AG04449 (cell line): ENCODE results near the gene NEMF.
"Not testable (repeated sequence)": the region's sequence is repeated elsewhere in the genome, so short reads cannot be mapped to it uniquely, and the experiment has no call there.

Source experiments
- CTCF ChIA-PET: fragments of 350-600 bp; formaldehyde crosslinking; extraction: SDS; loops from one replicate; lab custom pipeline; 2021; ENCODE audit warnings: antibody characterized with exemption; lab: Yijun Ruan, JAX
- POLR2A ChIA-PET: fragments of 400-600, 350-600 bp; formaldehyde crosslinking; extraction: SDS; loops from one replicate; lab custom pipeline; 2020; ENCODE audit warnings: antibody characterized with exemption, inconsistent platforms; lab: Yijun Ruan, JAX
- DNase-seq: peaks from one replicate; pipeline ENCODE4 v3.0.0-alpha.2; 2010; ENCODE audit warnings: low read depth, low spot score
- H3K4me3 ChIP-seq: 2 replicates; pipeline ENCODE4 v1.5.1; 2011; ENCODE audit warnings: low read depth, mild to moderate bottlenecking, control low read depth, low read length
- CTCF ChIP-seq: IDR thresholded peaks from one replicate; pipeline ENCODE4 v1.5.1; 2011; ENCODE audit warnings: mild to moderate bottlenecking, moderate library complexity, low read length, control low read depth, inconsistent platforms; ENCODE audit not compliant: insufficient read depth; ENCODE audit errors: missing control alignments

The NEMF gene

DNA sequence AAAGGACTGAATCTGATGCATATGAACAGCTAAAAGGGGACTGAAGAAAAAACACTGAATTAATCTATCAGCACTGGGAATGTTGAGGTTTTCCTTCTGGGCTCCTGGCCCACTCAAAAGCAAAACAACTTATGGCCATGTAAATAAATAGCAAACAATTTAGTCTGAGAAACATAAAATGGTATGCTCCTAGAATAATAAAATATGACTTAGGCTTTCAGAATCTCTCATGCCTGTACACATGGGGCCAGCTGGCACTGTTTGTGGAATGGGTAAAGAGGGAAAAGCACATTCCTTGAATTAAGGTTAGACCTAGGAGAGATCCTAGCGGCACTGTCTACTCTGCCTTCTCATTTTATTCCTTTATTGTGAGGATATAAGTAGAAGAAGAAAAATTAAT, 78.5 kb downstream of the NEMF start:
- no peak for DNase-seq
- no peak overlapping the region for H3K4me3 ChIP-seq
- ChIA-PET POLR2A (no interaction called here), CTCF (no interaction called here)
- TF ChIP-seq CTCF = no peak

- DNase-seq, POLR2A ChIA-PET, H3K4me3 ChIP-seq: not testable (repeated sequence)
- CTCF ChIA-PET = interaction anchor here (1.0 to 1.1 kb wide), 2 partner anchors 9 to 138 kb away, joined by 3 to 5 read pairs; no protein-coding TSS in a partner anchor
Measured at GRCh38 chr14:49771691-49772090, 80.9 kb downstream of the NEMF start.

- TF ChIP-seq CTCF = no peak
- peak overlapping the region; percentile 23; the same call in 1 of the 2 replicates for H3K4me3 ChIP-seq
- POLR2A ChIA-PET = no interaction called here
- CTCF ChIA-PET = interaction anchor here (0.8 to 2.0 kb wide), 2 partner anchors 75 to 82 kb away, joined by 3 to 6 read pairs; partner anchors contain the start of gene NEMF
- DNase-seq = no peak
Measured at GRCh38 chr14:49770212-49770817, 82.3 kb downstream of the NEMF start.

DNA sequence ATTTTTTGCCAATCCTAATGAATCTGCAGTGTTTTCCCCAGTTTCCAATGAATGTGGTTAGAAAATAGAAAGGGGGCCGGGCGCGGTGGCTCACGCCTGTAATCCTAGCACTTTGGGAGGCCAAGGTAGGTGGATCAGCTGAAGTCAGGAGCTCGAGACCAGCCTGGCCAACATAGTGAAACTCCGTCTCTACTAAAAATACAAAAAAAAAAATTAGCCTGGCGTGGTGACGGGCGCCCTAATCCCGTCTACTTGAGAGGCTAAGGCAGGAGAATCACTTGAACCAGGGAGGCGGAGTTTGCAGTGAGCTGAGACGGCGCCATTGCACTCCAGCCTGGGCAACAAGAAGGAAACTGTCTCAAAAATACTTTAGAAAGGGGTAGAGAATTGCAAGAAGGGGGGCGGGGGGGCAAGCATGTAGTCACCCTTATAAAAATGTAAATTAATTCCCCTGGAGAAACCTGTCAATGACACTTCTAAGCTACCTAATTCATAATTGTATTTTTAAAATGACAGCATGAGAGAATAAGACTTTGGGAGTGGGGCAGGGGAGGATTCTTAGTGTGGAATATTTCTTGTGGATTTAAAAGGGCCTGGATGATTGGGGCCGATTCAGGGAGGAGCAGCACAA, 82.9 kb downstream of the NEMF start:
- peak overlapping the region; percentile 96 for H3K4me3 ChIP-seq
- ChIA-PET CTCF (interaction anchor here (0.8 to 3.5 kb wide), 4 partner anchors 12 to 135 kb away, joined by 3 to 27 read pairs (median 4); partner anchors contain the start of genes DNAAF2 and NEMF), POLR2A (interaction anchor here (0.7 to 2.9 kb wide), 4 partner anchors 77 to 440 kb away, joined by 3 to 16 read pairs (median 9); partner anchors contain the start of genes DNAAF2, KLHDC1, MGAT2 and RPL36AL)
- no peak for TF ChIP-seq CTCF
- no peak for DNase-seq

- CTCF ChIA-PET = interaction anchor here (0.5 to 3.5 kb wide), 6 partner anchors 8 to 308 kb away, joined by 3 to 27 read pairs (median 4); partner anchors contain the start of genes DNAAF2 and NEMF
- TF ChIP-seq CTCF = no peak
- POLR2A ChIA-PET = interaction anchor here (0.7 to 2.9 kb wide), 6 partner anchors 45 to 441 kb away, joined by 3 to 16 read pairs (median 5); partner anchors contain the start of genes DNAAF2, KLHDC1, MGAT2 and NEMF
- peak overlapping the region; percentile 96 for H3K4me3 ChIP-seq
- no peak for DNase-seq
Measured at GRCh38 chr14:49769171-49769570, 83.4 kb downstream of the NEMF start.

DNA sequence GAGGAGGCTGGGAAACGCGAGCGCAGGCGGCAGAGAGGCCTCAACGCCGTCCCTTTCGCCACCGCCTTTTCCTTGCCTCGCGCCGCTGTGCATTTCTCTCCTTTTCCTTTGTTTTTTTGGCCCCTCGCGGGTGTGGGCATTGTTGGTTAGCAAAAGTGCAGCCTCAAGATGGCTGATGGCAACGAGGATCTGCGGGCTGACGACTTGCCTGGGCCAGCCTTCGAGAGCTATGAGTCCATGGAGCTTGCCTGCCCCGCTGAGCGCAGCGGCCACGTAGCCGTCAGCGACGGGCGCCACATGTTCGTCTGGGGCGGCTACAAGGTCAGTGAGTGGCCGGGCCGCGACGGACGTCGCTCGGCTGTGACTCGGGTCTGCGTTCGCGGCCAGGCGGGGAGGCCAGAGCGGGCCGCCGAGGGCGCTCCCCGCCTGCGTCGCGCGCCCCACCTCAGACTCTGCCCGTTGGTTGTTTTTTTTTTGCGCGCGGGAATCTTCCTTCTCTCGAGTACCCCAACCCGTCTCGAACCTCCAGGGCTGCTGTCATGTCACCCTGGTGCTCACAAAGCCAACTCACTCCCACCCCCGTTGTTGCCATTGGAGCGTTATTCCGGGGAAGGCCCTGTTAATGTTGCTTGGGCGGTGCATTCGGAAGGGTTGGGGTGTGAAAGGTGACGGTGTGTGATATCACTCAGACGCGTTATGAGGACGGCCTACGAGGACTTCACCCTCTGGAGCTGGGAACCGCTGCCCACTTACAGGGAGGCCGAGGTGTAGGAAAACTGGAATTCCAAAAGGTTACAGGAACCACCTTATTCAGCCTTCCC, 84.1 kb downstream of the NEMF start:
- ChIA-PET CTCF (interaction anchor here (0.5 to 3.5 kb wide), 11 partner anchors 9 to 307 kb away, joined by 3 to 27 read pairs (median 3); partner anchors contain the start of genes DNAAF2, NEMF and RPS29), POLR2A (interaction anchor here (0.7 to 2.9 kb wide), 13 partner anchors 11 to 183 kb away, joined by 3 to 16 read pairs (median 4); partner anchors contain the start of genes DNAAF2, MGAT2, NEMF and POLE2)
- H3K4me3 ChIP-seq = peak overlapping the region; percentile 96
- no peak for TF ChIP-seq CTCF
- DNase-seq = no peak
